ENCODE data around the gene KIRREL3. TPM values are rescaled to one million over a fixed set of nuclear protein-coding genes. Genes with fewer than 3 reads are reported as not detected.

Gene KIRREL3
- total RNA-seq, 1 donor from 2014 or later = 0.82 TPM

- H3K27me3 Mint-ChIP-seq (ENCODE audit: low read depth) = no peaks in the 10 kb centered on the region
- TF ChIP-seq CTCF (conservative IDR thresholded peaks at IDR 0.05) = no peak
- H3K9me3 Mint-ChIP-seq = peaks cover 10% of the 10 kb centered on the region
- H3K27ac Mint-ChIP-seq (ENCODE audit: unreplicated experiment) = no peak overlapping the region
- H3K4me3 Mint-ChIP-seq = no peak overlapping the region
- peaks cover 31% of the 10 kb centered on the region for H3K4me1 Mint-ChIP-seq
- no peaks in the 10 kb centered on the region for H3K36me3 Mint-ChIP-seq (ENCODE audit: low read depth)
- no peak for DNase-seq (ENCODE audit: low read depth, low spot score)
Measured at GRCh38 chr11:126841999-126842398, 158.6 kb downstream of the KIRREL3 start.

DNA sequence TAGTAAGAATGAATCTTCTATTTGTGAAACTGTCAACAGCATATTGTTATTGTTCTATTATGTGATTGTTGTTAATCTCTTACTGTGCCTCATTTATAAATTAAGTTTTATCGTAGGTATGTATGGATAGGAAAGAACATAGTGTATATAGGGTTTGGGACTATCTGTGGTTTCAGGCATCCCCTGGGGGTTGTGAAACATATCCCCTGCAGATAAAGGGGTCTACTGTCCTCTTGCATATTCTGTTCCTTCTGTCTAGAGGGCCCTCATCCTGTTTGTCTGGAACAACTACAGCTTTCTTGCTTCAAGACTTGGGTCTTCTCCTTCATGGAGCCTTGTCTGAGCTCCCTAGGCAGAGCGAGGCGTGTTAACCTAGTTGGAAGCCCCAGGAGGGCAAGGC, 159.6 kb downstream of the KIRREL3 start:
- no peak overlapping the region for H3K4me3 Mint-ChIP-seq
- H3K27ac Mint-ChIP-seq (ENCODE audit: unreplicated experiment) = peak overlapping the region; percentile 91
- DNase-seq (ENCODE audit: low read depth, low spot score) = no peak
- no peak for TF ChIP-seq CTCF (conservative IDR thresholded peaks at IDR 0.05)
- peaks cover 10% of the 10 kb centered on the region for H3K9me3 Mint-ChIP-seq
- no peaks in the 10 kb centered on the region for H3K27me3 Mint-ChIP-seq (ENCODE audit: low read depth)
- H3K36me3 Mint-ChIP-seq (ENCODE audit: low read depth) = no peaks in the 10 kb centered on the region
- H3K4me1 Mint-ChIP-seq = peaks cover 31% of the 10 kb centered on the region

DNA sequence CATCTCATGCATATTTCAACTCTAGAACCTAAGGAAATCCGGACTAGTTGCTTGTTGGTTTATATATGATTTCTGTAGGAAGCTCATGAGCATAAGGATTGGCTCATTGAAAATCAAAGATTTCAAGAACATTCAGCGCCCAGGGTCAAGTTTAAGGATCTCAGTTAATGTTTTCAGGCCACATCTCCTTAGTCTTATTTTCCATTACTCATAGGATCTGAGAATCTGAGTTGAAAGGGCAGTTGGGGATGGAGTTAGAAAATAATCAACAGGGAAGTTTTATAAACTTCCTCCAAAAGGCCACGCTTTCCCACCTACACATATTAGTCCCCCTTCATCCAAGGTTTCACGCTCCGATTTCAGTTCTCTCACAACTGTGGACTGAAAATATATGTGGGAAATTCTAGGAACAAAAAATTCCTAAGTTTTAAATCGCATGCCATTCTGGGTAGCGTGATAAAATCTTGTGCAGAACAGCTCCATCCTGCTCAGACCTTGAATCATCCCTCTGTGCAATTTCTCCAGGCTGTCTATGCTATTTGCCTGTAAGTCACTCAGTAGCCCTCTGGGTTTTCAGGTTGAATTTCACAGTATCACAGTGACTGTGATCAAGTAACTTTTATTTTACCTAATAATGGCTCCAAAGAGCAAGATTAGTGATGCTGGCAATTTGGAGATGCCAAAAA, 160.2 kb downstream of the KIRREL3 start:
- no peaks in the 10 kb centered on the region for H3K27me3 Mint-ChIP-seq (ENCODE audit: low read depth)
- no peak overlapping the region for H3K4me3 Mint-ChIP-seq
- H3K9me3 Mint-ChIP-seq = peaks cover 11% of the 10 kb centered on the region
- H3K27ac Mint-ChIP-seq (ENCODE audit: unreplicated experiment) = peak overlapping the region; percentile 39
- no peak for DNase-seq (ENCODE audit: low read depth, low spot score)
- no peak for TF ChIP-seq CTCF (conservative IDR thresholded peaks at IDR 0.05)
- H3K4me1 Mint-ChIP-seq = peaks cover 31% of the 10 kb centered on the region
- no peaks in the 10 kb centered on the region for H3K36me3 Mint-ChIP-seq (ENCODE audit: low read depth)

DNA sequence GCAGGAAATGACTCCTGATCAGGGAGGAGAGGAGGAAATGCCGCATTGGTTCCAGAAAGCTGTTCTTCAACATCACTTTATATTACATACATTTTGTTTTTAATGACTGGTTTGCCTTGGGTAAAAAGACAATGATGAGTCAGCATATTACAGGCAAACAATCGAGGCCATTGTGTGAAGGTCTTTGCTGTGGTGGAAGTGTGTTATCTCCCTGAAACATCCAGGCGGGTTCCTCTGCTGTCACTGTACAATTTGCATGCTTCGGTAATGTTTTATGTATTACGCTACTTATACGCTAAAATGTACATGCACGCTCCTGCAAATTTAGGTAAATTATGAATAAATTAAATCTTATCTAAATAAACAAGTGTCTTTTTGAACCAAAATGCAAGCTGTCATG, 161.1 kb downstream of the KIRREL3 start:
- TF ChIP-seq CTCF (conservative IDR thresholded peaks at IDR 0.05) = no peak
- no peak for DNase-seq (ENCODE audit: low read depth, low spot score)
- Mint-ChIP-seq H3K4me3 (peak overlapping the region; percentile 27), H3K9me3 (peaks cover 6% of the 10 kb centered on the region), H3K36me3 (ENCODE audit: low read depth) (no peaks in the 10 kb centered on the region), H3K27ac (ENCODE audit: unreplicated experiment) (peak overlapping the region; percentile 75), H3K27me3 (ENCODE audit: low read depth) (no peaks in the 10 kb centered on the region), H3K4me1 (peaks cover 27% of the 10 kb centered on the region)

- Mint-ChIP-seq H3K27ac (ENCODE audit: unreplicated experiment) (peak overlapping the region; percentile 75), H3K9me3 (peaks cover 6% of the 10 kb centered on the region), H3K4me3 (no peak overlapping the region), H3K4me1 (peaks cover 27% of the 10 kb centered on the region), H3K27me3 (ENCODE audit: low read depth) (no peaks in the 10 kb centered on the region), H3K36me3 (ENCODE audit: low read depth) (no peaks in the 10 kb centered on the region)
- DNase-seq (ENCODE audit: low read depth, low spot score) = no peak
- TF ChIP-seq CTCF (conservative IDR thresholded peaks at IDR 0.05) = no peak
Measured at GRCh38 chr11:126838779-126839178, 161.8 kb downstream of the KIRREL3 start.

Measured in neural crest cell (in vitro differentiated cells).